NOMO-1 treated with DMSO at 0.1 percent for 48 hours (cell line): ENCODE measurements around the gene ABCC8.
A peak's percentile ranks its signal among the peaks of the same experiment; 100 is the strongest.

Experiments
- DNase-seq: peaks from one replicate; lab custom pipeline; 2025; ENCODE audit not compliant: unreplicated experiment; lab: John Stamatoyannopoulos, UW

The ABCC8 gene

GRCh38 chr11:17354601-17354991 lies 122.0 kb downstream of the ABCC8 start:
- DNase-seq = peak; percentile 72

GRCh38 chr11:17353821-17354600 lies 122.6 kb downstream of the ABCC8 start:
- DNase-seq = peak; percentile 23

- DNase-seq = peak; percentile 53
Measured at GRCh38 chr11:17352950-17353820, 123.5 kb downstream of the ABCC8 start.

- peak; percentile 64 for DNase-seq
Measured at GRCh38 chr11:17351510-17352176, 125.0 kb downstream of the ABCC8 start, which contains the start of gene NCR3LG1. TSS of gene NCR3LG1 (plus strand) at chr11:17351800. CDS start at chr11:17351970, 170 bp downstream.

GRCh38 chr11:17351172-17351509 lies 125.5 kb downstream of the ABCC8 start:
- peak; percentile 64 for DNase-seq

- no peak for DNase-seq
Measured at GRCh38 chr11:17350455-17351171, 126.0 kb downstream of the ABCC8 start.

- no peak for DNase-seq
Measured at GRCh38 chr11:17347676-17348075, 129.0 kb downstream of the ABCC8 start.

- DNase-seq = no peak
Measured at GRCh38 chr11:17343907-17344306, 132.7 kb downstream of the ABCC8 start.

GRCh38 chr11:17343257-17343656 lies 133.4 kb downstream of the ABCC8 start:
- DNase-seq = no peak
